ENCODE measurements around the gene PHF20. TPM values are rescaled to one million over a fixed set of nuclear protein-coding genes. Genes with fewer than 3 reads are reported as not detected.

Gene PHF20
- total RNA-seq, 1 experiment from 2014 or later: 65.8 TPM

- H3K36me3 Mint-ChIP-seq: peaks cover 36% of the 10 kb centered on the region
- H3K9me3 Mint-ChIP-seq: 0 out of 2 replicates have a peak, but pooled peaks cover 4% of the 10 kb centered on the region
- POLR2A ChIA-PET: no interaction called here
- H3K4me1 Mint-ChIP-seq: peaks cover 5% of the 10 kb centered on the region
- H3K4me3 Mint-ChIP-seq: no peak overlapping the region
- no peak for ATAC-seq
- no peak for DNase-seq (ENCODE audit: low spot score)
- TF ChIP-seq PRDM15 (CRISPR knock-in tag; IDR thresholded peaks at IDR 0.05): no peak
- TF ChIP-seq AR (CRISPR knock-in tag; IDR thresholded peaks at IDR 0.05): no peak
- TF ChIP-seq TEAD1 (CRISPR knock-in tag; IDR thresholded peaks at IDR 0.05): no peak
- no peak for TF ChIP-seq NR3C1 (CRISPR knock-in tag; conservative IDR thresholded peaks at IDR 0.05; ENCODE audit: low read depth)
- TF ChIP-seq CREB1 (CRISPR knock-in tag; IDR thresholded peaks at IDR 0.05): no peak
- no peak for TF ChIP-seq ZNF317 (CRISPR knock-in tag; IDR thresholded peaks at IDR 0.05; ENCODE audit: borderline replicate concordance, low read depth)
- TF ChIP-seq GRHL2 (CRISPR knock-in tag; IDR thresholded peaks at IDR 0.05; ENCODE audit: insufficient replicate concordance, severe bottlenecking): no peak
- TF ChIP-seq ZMAT4 (CRISPR knock-in tag; IDR thresholded peaks at IDR 0.05): no peak
- TF ChIP-seq HMGXB4 (CRISPR knock-in tag; IDR thresholded peaks at IDR 0.05): no peak
- no peak for TF ChIP-seq ATF3 (CRISPR knock-in tag; conservative IDR thresholded peaks at IDR 0.05)
- TF ChIP-seq ESRRA (CRISPR knock-in tag; IDR thresholded peaks at IDR 0.05; ENCODE audit: borderline replicate concordance): no peak
- H3K27me3 Mint-ChIP-seq (ENCODE audit: low read depth): no peaks in the 10 kb centered on the region
- H3K27ac Mint-ChIP-seq: peak overlapping the region; percentile 49; the same call in 1 of the 2 replicates
- CTCF ChIA-PET: interaction anchor here (1.3 kb wide), 1 partner anchor 17 kb away, joined by 4 read pairs; no protein-coding TSS in a partner anchor
Observed at GRCh38 chr20:35901678-35902544, 130.1 kb downstream of the PHF20 start.

GRCh38 chr20:35902545-35902941 lies 130.7 kb downstream of the PHF20 start:
- DNase-seq (ENCODE audit: low spot score) (no peak), ATAC-seq (no peak)
- H3K27me3 Mint-ChIP-seq (ENCODE audit: low read depth): no peaks in the 10 kb centered on the region
- POLR2A ChIA-PET: no interaction called here
- peaks cover 36% of the 10 kb centered on the region for H3K36me3 Mint-ChIP-seq
- peaks cover 12% of the 10 kb centered on the region for H3K4me1 Mint-ChIP-seq
- H3K4me3 Mint-ChIP-seq: no peak overlapping the region
- H3K9me3 Mint-ChIP-seq: 0 out of 2 replicates have a peak, but pooled peaks cover 4% of the 10 kb centered on the region
- no peak overlapping the region for H3K27ac Mint-ChIP-seq
- CTCF ChIA-PET: interaction anchor here (1.3 kb wide), 1 partner anchor 18 kb away, joined by 4 read pairs; no protein-coding TSS in a partner anchor
- TF ChIP-seq SMAD3 (CRISPR knock-in tag; IDR thresholded peaks at IDR 0.05; ENCODE audit: borderline replicate concordance): no peak
- no peak for TF ChIP-seq ATF1 (CRISPR knock-in tag; IDR thresholded peaks at IDR 0.05)
- no peak for TF ChIP-seq PRDM15 (CRISPR knock-in tag; IDR thresholded peaks at IDR 0.05)
- TF ChIP-seq FOXP4 (CRISPR knock-in tag; IDR thresholded peaks at IDR 0.05): no peak
- no peak for TF ChIP-seq KAT7 (CRISPR knock-in tag; IDR thresholded peaks at IDR 0.05; ENCODE audit: borderline replicate concordance)
- TF ChIP-seq NR1H2 (CRISPR knock-in tag; IDR thresholded peaks at IDR 0.05): no peak
- no peak for TF ChIP-seq FOXK1 (CRISPR knock-in tag; IDR thresholded peaks at IDR 0.05)
- no peak for TF ChIP-seq ATF3 (CRISPR knock-in tag; conservative IDR thresholded peaks at IDR 0.05)
